K562 (cell line): ENCODE measurements around the gene MYO16.

Source experiments
- ATF1 ChIP-seq, 2 experiments: fragments of 450-650 bp in 1 of 2; IDR thresholded peaks; 2 replicates each; pipeline ENCODE4 v1.6.1; 2016; ENCODE audit warnings: missing compliant biosample characterization in 1 of 2, missing genetic modification characterization in 1 of 2
- BRF1 ChIP-seq: IDR thresholded peaks from 3 replicates; pipeline ENCODE4 v1.6.1; 2011; ENCODE audit warnings: borderline replicate concordance, mild to moderate bottlenecking; ENCODE audit not compliant: insufficient read length; ENCODE audit errors: extremely low read depth
- ETS2 ChIP-seq: IDR thresholded peaks from 2 replicates; pipeline ENCODE4 v1.6.1; 2016; ENCODE audit warnings: borderline replicate concordance, missing genetic modification characterization, mild to moderate bottlenecking, moderate library complexity, missing compliant biosample characterization; ENCODE audit not compliant: poor library complexity, severe bottlenecking
- ETV1 ChIP-seq: fragments of 450-650 bp; conservative IDR thresholded peaks from 2 replicates; pipeline ENCODE4 v1.6.1; 2016; ENCODE audit warnings: missing genetic modification characterization, control low read depth, low read depth, missing compliant biosample characterization
- JUNB ChIP-seq: fragments of 450-650 bp; formaldehyde crosslinking; conservative IDR thresholded peaks from 2 replicates; pipeline ENCODE4 v1.4.0; 2020; ENCODE audit warnings: mild to moderate bottlenecking
- MEF2A ChIP-seq: IDR thresholded peaks from 2 replicates; pipeline ENCODE4 v1.6.1; 2011; ENCODE audit warnings: low read depth, mild to moderate bottlenecking, low read length, moderate library complexity; ENCODE audit not compliant: control insufficient read depth
- POLR2A ChIP-seq: fragments of 450-650 bp; conservative IDR thresholded peaks from 2 replicates; pipeline ENCODE4 v1.6.1; 2016
- ZNF217 ChIP-seq: sonication (generic); formaldehyde crosslinking; IDR thresholded peaks from 2 replicates; pipeline ENCODE4 v1.8.0; 2022; ENCODE audit warnings: mild to moderate bottlenecking, missing genetic modification reagents
- ZNF232 ChIP-seq: sonication (generic); formaldehyde crosslinking; IDR thresholded peaks from 2 replicates; pipeline ENCODE4 v1.8.0; 2022; ENCODE audit warnings: mild to moderate bottlenecking, missing genetic modification reagents
- TF ChIP-seq, protein P1 (sequence below): fragments of 450-650 bp; IDR thresholded peaks from 2 replicates; pipeline ENCODE4 v1.6.1; 2018; ENCODE audit not compliant: partially characterized antibody
- TF ChIP-seq, protein P2 (sequence below), 3 experiments: IDR thresholded peaks in 2 of 3; conservative IDR thresholded peaks in 1 of 3; 2 replicates each; pipeline ENCODE4 v1.5.1; 2011 to 2012; ENCODE audit warnings: low read length in 3 of 3, mild to moderate bottlenecking in 3 of 3, control low read depth in 2 of 3, improper control_type of control experiment in 1 of 3, inconsistent platforms in 1 of 3, low read depth in 1 of 3, mixed read lengths in 1 of 3, moderate library complexity in 1 of 3; ENCODE audit not compliant: insufficient read depth in 2 of 3

GRCh38 chr13:108922108-108922507 lies 292.7 kb downstream of the MYO16 start:
- TF ChIP-seq JUNB: no peak
- TF ChIP-seq ZNF232 (CRISPR knock-in tag): no peak
- TF ChIP-seq, protein P1, sequence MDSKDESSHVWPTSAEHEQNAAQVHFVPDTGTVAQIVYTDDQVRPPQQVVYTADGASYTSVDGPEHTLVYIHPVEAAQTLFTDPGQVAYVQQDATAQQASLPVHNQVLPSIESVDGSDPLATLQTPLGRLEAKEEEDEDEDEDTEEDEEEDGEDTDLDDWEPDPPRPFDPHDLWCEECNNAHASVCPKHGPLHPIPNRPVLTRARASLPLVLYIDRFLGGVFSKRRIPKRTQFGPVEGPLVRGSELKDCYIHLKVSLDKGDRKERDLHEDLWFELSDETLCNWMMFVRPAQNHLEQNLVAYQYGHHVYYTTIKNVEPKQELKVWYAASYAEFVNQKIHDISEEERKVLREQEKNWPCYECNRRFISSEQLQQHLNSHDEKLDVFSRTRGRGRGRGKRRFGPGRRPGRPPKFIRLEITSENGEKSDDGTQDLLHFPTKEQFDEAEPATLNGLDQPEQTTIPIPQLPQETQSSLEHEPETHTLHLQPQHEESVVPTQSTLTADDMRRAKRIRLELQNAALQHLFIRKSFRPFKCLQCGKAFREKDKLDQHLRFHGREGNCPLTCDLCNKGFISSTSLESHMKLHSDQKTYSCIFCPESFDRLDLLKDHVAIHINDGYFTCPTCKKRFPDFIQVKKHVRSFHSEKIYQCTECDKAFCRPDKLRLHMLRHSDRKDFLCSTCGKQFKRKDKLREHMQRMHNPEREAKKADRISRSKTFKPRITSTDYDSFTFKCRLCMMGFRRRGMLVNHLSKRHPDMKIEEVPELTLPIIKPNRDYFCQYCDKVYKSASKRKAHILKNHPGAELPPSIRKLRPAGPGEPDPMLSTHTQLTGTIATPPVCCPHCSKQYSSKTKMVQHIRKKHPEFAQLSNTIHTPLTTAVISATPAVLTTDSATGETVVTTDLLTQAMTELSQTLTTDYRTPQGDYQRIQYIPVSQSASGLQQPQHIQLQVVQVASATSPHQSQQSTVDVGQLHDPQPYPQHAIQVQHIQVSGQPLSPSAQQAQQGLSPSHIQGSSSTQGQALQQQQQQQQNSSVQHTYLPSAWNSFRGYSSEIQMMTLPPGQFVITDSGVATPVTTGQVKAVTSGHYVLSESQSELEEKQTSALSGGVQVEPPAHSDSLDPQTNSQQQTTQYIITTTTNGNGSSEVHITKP: no peak
- TF ChIP-seq BRF1: no peak
- TF ChIP-seq MEF2A: no peak
- no peak for TF ChIP-seq ETV1 (tag)
- TF ChIP-seq, protein P2, sequence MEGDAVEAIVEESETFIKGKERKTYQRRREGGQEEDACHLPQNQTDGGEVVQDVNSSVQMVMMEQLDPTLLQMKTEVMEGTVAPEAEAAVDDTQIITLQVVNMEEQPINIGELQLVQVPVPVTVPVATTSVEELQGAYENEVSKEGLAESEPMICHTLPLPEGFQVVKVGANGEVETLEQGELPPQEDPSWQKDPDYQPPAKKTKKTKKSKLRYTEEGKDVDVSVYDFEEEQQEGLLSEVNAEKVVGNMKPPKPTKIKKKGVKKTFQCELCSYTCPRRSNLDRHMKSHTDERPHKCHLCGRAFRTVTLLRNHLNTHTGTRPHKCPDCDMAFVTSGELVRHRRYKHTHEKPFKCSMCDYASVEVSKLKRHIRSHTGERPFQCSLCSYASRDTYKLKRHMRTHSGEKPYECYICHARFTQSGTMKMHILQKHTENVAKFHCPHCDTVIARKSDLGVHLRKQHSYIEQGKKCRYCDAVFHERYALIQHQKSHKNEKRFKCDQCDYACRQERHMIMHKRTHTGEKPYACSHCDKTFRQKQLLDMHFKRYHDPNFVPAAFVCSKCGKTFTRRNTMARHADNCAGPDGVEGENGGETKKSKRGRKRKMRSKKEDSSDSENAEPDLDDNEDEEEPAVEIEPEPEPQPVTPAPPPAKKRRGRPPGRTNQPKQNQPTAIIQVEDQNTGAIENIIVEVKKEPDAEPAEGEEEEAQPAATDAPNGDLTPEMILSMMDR (IDR thresholded peaks at IDR 0.05 in 2 of 3, conservative IDR thresholded peaks at IDR 0.05 in 1 of 3; ENCODE audit: insufficient read depth in 2 of 3, low read depth in 1 of 3, low read length in 3 of 3): no peak
- TF ChIP-seq POLR2A: no peak
- no peak for TF ChIP-seq ZNF217 (CRISPR knock-in tag)
- TF ChIP-seq ATF1 (CRISPR knock-in tag; IDR thresholded peaks at IDR 0.05): no peak
- no peak for TF ChIP-seq ATF1 (tag; IDR thresholded peaks at IDR 0.05)
- TF ChIP-seq ETS2 (tag): no peak
